ENCODE results near the gene TTC7B.

- TF ChIP-seq CTCF (IDR thresholded peaks at IDR 0.05; ENCODE audit: borderline replicate concordance, extremely low read depth, low read length, poor library complexity, severe bottlenecking) (no peak), EZH2 (IDR thresholded peaks at IDR 0.05; ENCODE audit: borderline replicate concordance, low read depth, low read length, severe bottlenecking) (no peak)
Observed at GRCh38 chr14:90545382-90545781, 270.8 kb downstream of the TTC7B start.
